NCI-H1436 treated with DMSO at 0.1 percent for 48 hours (cell line): ENCODE results near the gene SYT8.

Experiments used
- DNase-seq: peaks from one replicate; lab custom pipeline; 2025; lab: John Stamatoyannopoulos, UW

Gene SYT8

GRCh38 chr11:1817511-1817910 is 17.3 kb upstream of the SYT8 start:
- no peak for DNase-seq

- DNase-seq = no peak
Observed at GRCh38 chr11:1819074-1819473, 15.7 kb upstream of the SYT8 start.

GRCh38 chr11:1820463-1821325 is 14.1 kb upstream of the SYT8 start:
- DNase-seq = no peak

- no peak for DNase-seq
Observed at GRCh38 chr11:1821562-1821961, 13.2 kb upstream of the SYT8 start.

- DNase-seq = no peak
Observed at GRCh38 chr11:1822648-1823375, 12.0 kb upstream of the SYT8 start.

- no peak for DNase-seq
Observed at GRCh38 chr11:1823376-1824220, 11.2 kb upstream of the SYT8 start.

GRCh38 chr11:1824221-1825038 is 10.4 kb upstream of the SYT8 start:
- DNase-seq = no peak

- DNase-seq = no peak
Observed at GRCh38 chr11:1825039-1825740, 9.6 kb upstream of the SYT8 start.

- DNase-seq = no peak
Observed at GRCh38 chr11:1825785-1826451, 8.9 kb upstream of the SYT8 start.

- no peak for DNase-seq
Observed at GRCh38 chr11:1826552-1827094, 8.2 kb upstream of the SYT8 start.

- no peak for DNase-seq
Observed at GRCh38 chr11:1827095-1827813, 7.5 kb upstream of the SYT8 start.

GRCh38 chr11:1827931-1828330 is 6.9 kb upstream of the SYT8 start:
- no peak for DNase-seq

- no peak for DNase-seq
Observed at GRCh38 chr11:1828542-1828941, 6.2 kb upstream of the SYT8 start.

GRCh38 chr11:1829039-1829820 is 5.6 kb upstream of the SYT8 start:
- DNase-seq = no peak

- no peak for DNase-seq
Observed at GRCh38 chr11:1830004-1830321, 4.8 kb upstream of the SYT8 start.

- DNase-seq = no peak
Observed at GRCh38 chr11:1830322-1831223, 4.2 kb upstream of the SYT8 start.

GRCh38 chr11:1831338-1832210 is 3.2 kb upstream of the SYT8 start:
- DNase-seq = no peak
